ENCODE data around the gene DNAJC28. TPM values are rescaled to one million over a fixed set of nuclear protein-coding genes. Genes with fewer than 3 reads are reported as not detected.

The DNAJC28 gene
- total RNA-seq, 1 donor from 2014 or later = 2.7 TPM

DNA sequence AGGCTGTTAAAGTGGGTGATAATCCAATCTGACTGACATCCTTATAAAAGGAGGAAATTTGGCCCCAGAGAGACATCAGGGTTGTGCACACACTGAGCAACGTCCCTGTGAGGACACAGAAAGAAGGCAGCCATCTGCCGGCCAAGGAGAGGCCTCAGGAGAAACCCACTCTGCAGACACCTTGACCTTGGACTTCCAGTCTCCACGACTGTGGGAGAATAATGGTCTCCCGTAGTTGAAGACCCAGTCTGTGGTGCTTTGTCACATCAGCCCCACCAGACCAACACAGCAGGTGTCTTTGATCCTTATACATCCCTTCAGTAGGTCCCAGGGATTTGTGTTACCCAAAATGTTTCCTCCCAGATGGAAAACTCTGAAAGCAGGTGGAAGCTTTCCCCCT lies 4.2 kb upstream of the DNAJC28 start:
- no peak overlapping the region for H3K27ac Mint-ChIP-seq (ENCODE audit: unreplicated experiment)
- TF ChIP-seq, protein P1, sequence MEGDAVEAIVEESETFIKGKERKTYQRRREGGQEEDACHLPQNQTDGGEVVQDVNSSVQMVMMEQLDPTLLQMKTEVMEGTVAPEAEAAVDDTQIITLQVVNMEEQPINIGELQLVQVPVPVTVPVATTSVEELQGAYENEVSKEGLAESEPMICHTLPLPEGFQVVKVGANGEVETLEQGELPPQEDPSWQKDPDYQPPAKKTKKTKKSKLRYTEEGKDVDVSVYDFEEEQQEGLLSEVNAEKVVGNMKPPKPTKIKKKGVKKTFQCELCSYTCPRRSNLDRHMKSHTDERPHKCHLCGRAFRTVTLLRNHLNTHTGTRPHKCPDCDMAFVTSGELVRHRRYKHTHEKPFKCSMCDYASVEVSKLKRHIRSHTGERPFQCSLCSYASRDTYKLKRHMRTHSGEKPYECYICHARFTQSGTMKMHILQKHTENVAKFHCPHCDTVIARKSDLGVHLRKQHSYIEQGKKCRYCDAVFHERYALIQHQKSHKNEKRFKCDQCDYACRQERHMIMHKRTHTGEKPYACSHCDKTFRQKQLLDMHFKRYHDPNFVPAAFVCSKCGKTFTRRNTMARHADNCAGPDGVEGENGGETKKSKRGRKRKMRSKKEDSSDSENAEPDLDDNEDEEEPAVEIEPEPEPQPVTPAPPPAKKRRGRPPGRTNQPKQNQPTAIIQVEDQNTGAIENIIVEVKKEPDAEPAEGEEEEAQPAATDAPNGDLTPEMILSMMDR (conservative IDR thresholded peaks at IDR 0.05) = no peak

DNA sequence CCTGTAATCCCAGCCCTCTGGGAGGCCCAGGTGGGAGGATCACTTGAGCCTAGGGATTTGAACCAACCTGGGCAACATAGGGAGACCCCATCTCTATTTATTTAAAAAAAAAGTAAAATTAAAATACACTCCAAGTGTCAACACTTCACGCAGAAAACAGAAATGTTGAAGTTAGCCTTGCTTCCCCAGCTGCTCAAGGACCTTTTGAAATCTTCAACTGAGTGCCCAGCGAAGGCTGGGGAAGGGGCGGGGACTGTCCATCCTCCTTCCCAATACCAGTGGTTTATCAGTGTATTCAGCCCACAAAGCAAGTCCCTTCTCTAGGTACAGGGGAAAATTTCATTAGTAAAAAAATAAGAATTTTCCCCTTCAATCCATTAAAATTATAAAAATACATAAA lies 2.2 kb upstream of the DNAJC28 start:
- DNase-seq (ENCODE audit: low read depth, low spot score) = no peak
- TF ChIP-seq, protein P1 (conservative IDR thresholded peaks at IDR 0.05) = no peak
- peaks cover 12% of the 10 kb centered on the region for H3K27me3 Mint-ChIP-seq (ENCODE audit: low read depth)
- H3K27ac Mint-ChIP-seq (ENCODE audit: unreplicated experiment) = no peak overlapping the region
- H3K9me3 Mint-ChIP-seq = no peaks in the 10 kb centered on the region
- peak overlapping the region; percentile 81 for H3K4me3 Mint-ChIP-seq
- H3K36me3 Mint-ChIP-seq (ENCODE audit: low read depth) = no peaks in the 10 kb centered on the region
- peaks cover 12% of the 10 kb centered on the region for H3K4me1 Mint-ChIP-seq

More for the DNA sequence above, 4.2 kb upstream of the DNAJC28 start:
- H3K9me3 Mint-ChIP-seq = no peaks in the 10 kb centered on the region
- H3K36me3 Mint-ChIP-seq (ENCODE audit: low read depth) = no peaks in the 10 kb centered on the region
- peaks cover 11% of the 10 kb centered on the region for H3K4me1 Mint-ChIP-seq
- no peak overlapping the region for H3K4me3 Mint-ChIP-seq
- peaks cover 12% of the 10 kb centered on the region for H3K27me3 Mint-ChIP-seq (ENCODE audit: low read depth)
- no peak for DNase-seq (ENCODE audit: low read depth, low spot score)

DNA sequence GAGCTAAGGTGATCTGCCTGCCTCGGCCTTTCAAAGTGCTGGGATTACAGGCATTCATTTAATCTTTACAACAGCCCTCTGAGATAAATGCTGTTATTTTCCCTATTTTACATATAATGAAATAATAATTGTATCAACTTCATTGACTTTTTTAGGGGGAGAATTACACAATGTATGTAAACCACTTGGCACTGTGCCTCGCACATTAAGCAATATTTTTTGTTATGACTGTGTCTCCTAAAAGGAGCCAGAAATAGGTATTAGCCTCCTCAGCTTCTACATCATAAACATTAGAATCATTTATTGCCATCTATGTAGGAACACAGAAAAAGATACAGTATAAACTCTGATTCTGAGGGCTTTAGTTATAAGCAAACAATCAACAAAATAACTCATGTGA lies 1.1 kb upstream of the DNAJC28 start:
- H3K27ac Mint-ChIP-seq (ENCODE audit: unreplicated experiment) = no peak overlapping the region
- no peaks in the 10 kb centered on the region for H3K36me3 Mint-ChIP-seq (ENCODE audit: low read depth)
- no peaks in the 10 kb centered on the region for H3K9me3 Mint-ChIP-seq
- peaks cover 12% of the 10 kb centered on the region for H3K4me1 Mint-ChIP-seq
- DNase-seq (ENCODE audit: low read depth, low spot score) = no peak
- no peak overlapping the region for H3K4me3 Mint-ChIP-seq
- TF ChIP-seq, protein P1 (conservative IDR thresholded peaks at IDR 0.05) = no peak
- H3K27me3 Mint-ChIP-seq (ENCODE audit: low read depth) = peaks cover 12% of the 10 kb centered on the region

DNA sequence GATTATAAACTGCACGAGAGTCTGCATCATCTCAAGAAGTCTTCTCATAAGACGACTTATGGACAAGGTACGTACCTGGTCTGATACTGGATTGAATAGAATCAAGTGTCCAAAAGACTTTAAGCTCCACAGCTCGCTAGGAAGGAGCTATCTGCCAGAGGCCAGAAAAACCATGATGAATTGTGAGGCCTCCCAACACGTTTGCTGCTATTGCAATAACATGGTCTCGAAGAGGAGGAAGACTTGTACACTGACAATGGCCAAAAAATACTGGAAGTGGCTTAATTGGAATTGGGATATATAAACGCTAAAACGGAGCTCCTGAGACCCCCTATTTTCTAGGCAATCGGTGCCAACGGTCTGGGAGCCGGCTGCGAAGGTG lies 534 bp downstream of the DNAJC28 start:
- no peaks in the 10 kb centered on the region for H3K36me3 Mint-ChIP-seq (ENCODE audit: low read depth)
- no peak overlapping the region for H3K27ac Mint-ChIP-seq (ENCODE audit: unreplicated experiment)
- no peaks in the 10 kb centered on the region for H3K9me3 Mint-ChIP-seq
- TF ChIP-seq, protein P1 (conservative IDR thresholded peaks at IDR 0.05) = no peak
- peaks cover 12% of the 10 kb centered on the region for H3K4me1 Mint-ChIP-seq
- DNase-seq (ENCODE audit: low read depth, low spot score) = no peak
- peaks cover 10% of the 10 kb centered on the region for H3K27me3 Mint-ChIP-seq (ENCODE audit: low read depth)
- H3K4me3 Mint-ChIP-seq = peak overlapping the region; percentile 88

DNA sequence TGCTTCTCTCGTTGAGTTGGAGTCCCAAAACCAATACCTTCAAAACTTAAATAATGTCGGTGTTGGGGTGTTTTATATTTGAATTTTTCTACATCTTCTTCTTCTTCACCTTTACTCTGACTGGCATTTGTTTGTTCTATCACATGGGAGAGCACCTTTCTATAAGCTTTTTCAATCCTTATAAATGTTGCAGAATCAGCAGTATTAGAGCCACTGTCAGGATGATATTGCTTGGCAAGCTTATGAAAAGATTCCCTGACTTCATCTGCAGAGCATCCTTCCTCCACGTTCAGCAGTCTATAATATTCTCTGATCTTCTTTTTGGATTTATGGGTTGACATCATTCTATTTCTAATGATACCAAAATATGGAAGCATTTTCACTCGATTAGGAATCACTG lies 2.6 kb downstream of the DNAJC28 start:
- peaks cover 12% of the 10 kb centered on the region for H3K4me1 Mint-ChIP-seq
- no peak overlapping the region for H3K27ac Mint-ChIP-seq (ENCODE audit: unreplicated experiment)
- H3K9me3 Mint-ChIP-seq = no peaks in the 10 kb centered on the region
- no peaks in the 10 kb centered on the region for H3K27me3 Mint-ChIP-seq (ENCODE audit: low read depth)
- no peak for DNase-seq (ENCODE audit: low read depth, low spot score)
- TF ChIP-seq, protein P1 (conservative IDR thresholded peaks at IDR 0.05) = no peak
- no peaks in the 10 kb centered on the region for H3K36me3 Mint-ChIP-seq (ENCODE audit: low read depth)
- H3K4me3 Mint-ChIP-seq = peak overlapping the region; percentile 29

DNA sequence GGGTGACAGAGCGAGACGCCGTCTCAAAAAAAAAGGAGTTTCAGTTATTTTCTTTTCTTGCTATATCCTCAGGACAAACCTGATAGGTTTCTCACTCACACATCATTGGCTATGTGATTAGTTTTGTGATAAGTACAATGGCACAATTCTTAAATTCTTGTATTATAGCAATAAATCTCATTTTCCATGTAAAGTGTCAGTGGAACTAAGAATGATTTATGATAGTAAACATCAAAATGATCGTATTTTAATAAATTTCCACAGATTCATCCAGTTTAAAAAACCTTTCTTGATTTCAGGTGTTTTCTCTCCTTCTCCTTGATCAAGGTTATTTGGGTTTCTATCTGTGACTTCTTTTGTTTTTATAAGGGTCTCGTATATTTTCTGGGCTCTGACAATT lies 3.5 kb downstream of the DNAJC28 start:
- H3K27me3 Mint-ChIP-seq (ENCODE audit: low read depth) = no peaks in the 10 kb centered on the region
- TF ChIP-seq, protein P1 (conservative IDR thresholded peaks at IDR 0.05) = no peak
- H3K9me3 Mint-ChIP-seq = no peaks in the 10 kb centered on the region
- peaks cover 12% of the 10 kb centered on the region for H3K4me1 Mint-ChIP-seq
- no peak for DNase-seq (ENCODE audit: low read depth, low spot score)
- H3K36me3 Mint-ChIP-seq (ENCODE audit: low read depth) = no peaks in the 10 kb centered on the region
- H3K27ac Mint-ChIP-seq (ENCODE audit: unreplicated experiment) = no peak overlapping the region
- no peak overlapping the region for H3K4me3 Mint-ChIP-seq
